ENCODE data around the gene UTP14C. TPM values are rescaled to one million over a fixed set of nuclear protein-coding genes. Genes with fewer than 3 reads are reported as not detected.
A peak's percentile ranks its signal among the peaks of the same experiment; 100 is the strongest.

The UTP14C gene
- total RNA-seq, 1 experiment from 2014 or later, result 19.8 TPM

DNA sequence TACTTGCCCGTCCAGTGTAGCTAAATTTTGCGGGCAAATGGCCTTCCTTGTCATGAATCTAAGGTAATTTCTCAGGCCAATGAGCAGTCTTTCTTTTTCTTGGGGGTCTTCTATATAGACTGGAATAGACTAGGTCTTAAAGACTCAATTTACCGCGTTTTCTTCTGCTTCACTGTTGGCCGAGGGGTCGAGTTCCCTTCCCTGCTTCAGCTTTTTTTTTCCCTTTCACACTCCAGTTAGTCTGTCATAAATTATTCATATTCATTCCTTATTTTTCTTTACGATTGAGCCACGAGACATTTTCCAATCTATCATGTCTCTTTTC is 12.0 kb upstream of the UTP14C start:
- H3T11ph ChIP-seq (ENCODE audit: low read length), result no peak overlapping the region
- peaks cover 15 to 16% of the 10 kb centered on the region in 2 experiments; a peak in 3 of 4 replicates for H3K4me1 Mint-ChIP-seq
- peaks cover 22 to 23% (median 23%) of the 10 kb centered on the region in 3 experiments for H3K36me3 Mint-ChIP-seq (ENCODE audit: insufficient read depth in 1 of 3, low read depth in 3 of 3)
- H3K27ac ChIP-seq (ENCODE audit: insufficient read length, low read depth, low read length), result no peak overlapping the region
- H2BK12ac ChIP-seq (ENCODE audit: insufficient read length, low read depth, low read length), result no peak overlapping the region
- peaks cover 2% of the 10 kb centered on the region for H3K79me1 ChIP-seq (ENCODE audit: insufficient read depth, low read depth, low read length, poor library complexity, severe bottlenecking)
- no peaks in the 10 kb centered on the region for H3K9me3 ChIP-seq (ENCODE audit: control insufficient read depth, low read depth, low read length)
- peak overlapping the region; percentile 63 for H3K18ac ChIP-seq (ENCODE audit: insufficient read length, low read depth, low read length)
- no peak overlapping the region for H2AFZ ChIP-seq (ENCODE audit: low read length)
- H3K23ac ChIP-seq (ENCODE audit: insufficient read length, low read depth, low read length), result no peak overlapping the region
- peaks cover 25% of the 10 kb centered on the region for H3K27me3 Mint-ChIP-seq (ENCODE audit: low read depth)
- H3K4me1 ChIP-seq (ENCODE audit: insufficient read depth, low read length), result no peaks in the 10 kb centered on the region
- H3K4ac ChIP-seq (ENCODE audit: low read depth, low read length), result no peak overlapping the region
- no peak overlapping the region for H4K5ac ChIP-seq (ENCODE audit: insufficient read length, low read depth, low read length)
- no peak overlapping the region for H2AK5ac ChIP-seq (ENCODE audit: insufficient read length, low read length)
- H2BK120ac ChIP-seq (ENCODE audit: low read depth, low read length, poor library complexity, severe bottlenecking), result no peak overlapping the region
- H2BK20ac ChIP-seq (ENCODE audit: low read depth, low read length, poor library complexity, severe bottlenecking), result no peak overlapping the region
- TF ChIP-seq, protein P1, sequence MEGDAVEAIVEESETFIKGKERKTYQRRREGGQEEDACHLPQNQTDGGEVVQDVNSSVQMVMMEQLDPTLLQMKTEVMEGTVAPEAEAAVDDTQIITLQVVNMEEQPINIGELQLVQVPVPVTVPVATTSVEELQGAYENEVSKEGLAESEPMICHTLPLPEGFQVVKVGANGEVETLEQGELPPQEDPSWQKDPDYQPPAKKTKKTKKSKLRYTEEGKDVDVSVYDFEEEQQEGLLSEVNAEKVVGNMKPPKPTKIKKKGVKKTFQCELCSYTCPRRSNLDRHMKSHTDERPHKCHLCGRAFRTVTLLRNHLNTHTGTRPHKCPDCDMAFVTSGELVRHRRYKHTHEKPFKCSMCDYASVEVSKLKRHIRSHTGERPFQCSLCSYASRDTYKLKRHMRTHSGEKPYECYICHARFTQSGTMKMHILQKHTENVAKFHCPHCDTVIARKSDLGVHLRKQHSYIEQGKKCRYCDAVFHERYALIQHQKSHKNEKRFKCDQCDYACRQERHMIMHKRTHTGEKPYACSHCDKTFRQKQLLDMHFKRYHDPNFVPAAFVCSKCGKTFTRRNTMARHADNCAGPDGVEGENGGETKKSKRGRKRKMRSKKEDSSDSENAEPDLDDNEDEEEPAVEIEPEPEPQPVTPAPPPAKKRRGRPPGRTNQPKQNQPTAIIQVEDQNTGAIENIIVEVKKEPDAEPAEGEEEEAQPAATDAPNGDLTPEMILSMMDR (conservative IDR thresholded peaks at IDR 0.05), result no peak
- H4K20me1 ChIP-seq (ENCODE audit: control insufficient read depth, insufficient read depth, insufficient read length), result no peaks in the 10 kb centered on the region
- H3K9me3 Mint-ChIP-seq, result peaks cover 6 to 8% of the 10 kb centered on the region in 2 experiments
- H3K4me2 ChIP-seq (ENCODE audit: insufficient read depth, insufficient read length, low read length), result peak overlapping the region; percentile 79
- H3K14ac ChIP-seq (ENCODE audit: insufficient read depth, low read length), result 0 out of 2 replicates have a peak overlapping the region, but pooled peaks have one; percentile 55
- no peak overlapping the region for H2BK5ac ChIP-seq (ENCODE audit: insufficient read length, low read length)
- peaks cover 12% of the 10 kb centered on the region; the same call in 1 of the 2 replicates for H3K27me3 ChIP-seq (ENCODE audit: insufficient read depth, low read length)
- H3K27ac Mint-ChIP-seq, result peak overlapping the region; percentile 92 to 100 (median 99)
- no peak overlapping the region for H3K56ac ChIP-seq (ENCODE audit: insufficient read length, low read depth, low read length)
- H3K9ac ChIP-seq (ENCODE audit: extremely low read depth, insufficient read length, low read length), result peak overlapping the region; percentile 98
- H3K23me2 ChIP-seq (ENCODE audit: insufficient read length, low read depth, low read length, poor library complexity, severe bottlenecking), result peaks cover 8% of the 10 kb centered on the region
- H3K79me2 ChIP-seq (ENCODE audit: insufficient read depth, low read length), result peaks cover 12% of the 10 kb centered on the region; the same call in 1 of the 2 replicates
- H3K4me3 Mint-ChIP-seq, result peak overlapping the region; percentile 97 to 99
- no CpG with 5 or more reads among the region's 8 CpGs for WGBS (ENCODE audit: extremely low coverage, insufficient read length, low lambda C conversion rate)
- no peak overlapping the region for H4K91ac ChIP-seq (ENCODE audit: insufficient read length, low read depth, low read length)
- H2BK15ac ChIP-seq (ENCODE audit: low read depth, low read length), result no peak overlapping the region
- no peak for DNase-seq
- H4K8ac ChIP-seq (replicated peaks; ENCODE audit: insufficient read length, low read depth, low read length), result no peak overlapping the region
